Sigmoid colon (tissue), 7 donors: ENCODE data around the gene TAOK1. TPM values are rescaled to one million over a fixed set of nuclear protein-coding genes. Genes with fewer than 3 reads are reported as not detected.
"Not testable (repeated sequence)": the region's sequence is repeated elsewhere in the genome, so short reads cannot be mapped to it uniquely, and the experiment has no call there.

ENCODE experiments used
- DNase-seq: peaks from one replicate; pipeline ENCODE4 v3.0.0-alpha.2; 2019
- H3K27ac ChIP-seq, 4 donors: fragments of 200-600 bp; sonication (generic); one replicate each; pipeline ENCODE4 v1.5.1; 2016 to 2019; ENCODE audit warnings: mild to moderate bottlenecking in 1 of 4
- H3K27me3 ChIP-seq, 3 donors: fragments of 200-600 bp; sonication (generic); one replicate each; pipeline ENCODE4 v1.5.1; 2019; ENCODE audit warnings: mild to moderate bottlenecking in 1 of 3
- H3K36me3 ChIP-seq, 4 donors: fragments of 200-600 bp; sonication (generic); one replicate each; pipeline ENCODE4 v1.5.1; 2016 to 2019
- H3K4me1 ChIP-seq, 4 donors: fragments of 200-600 bp; sonication (generic); one replicate each; pipeline ENCODE4 v1.5.1; 2017 to 2019
- H3K4me3 ChIP-seq, 4 donors: fragments of 200-600 bp; sonication (generic); one replicate each; pipeline ENCODE4 v1.5.1; 2017 to 2019; ENCODE audit warnings: mild to moderate bottlenecking in 2 of 4, moderate library complexity in 1 of 4
- H3K9me3 ChIP-seq, 4 donors: fragments of 200-600 bp in 3 of 4; sonication (generic) in 3 of 4; one replicate each; pipeline versions ENCODE4 v1.5.1 to v1.6.1; 2013 to 2019
- EP300 ChIP-seq, 4 donors: sonication (generic); formaldehyde crosslinking; IDR thresholded peaks; one replicate each; pipeline ENCODE4 v1.6.1; 2017; ENCODE audit warnings: antibody characterized with exemption in 4 of 4
- POLR2A ChIP-seq, 2 donors: fragments of 450-650 bp; IDR thresholded peaks; one replicate each; pipeline ENCODE4 v1.6.1; 2016; ENCODE audit warnings: antibody characterized with exemption in 2 of 2, mild to moderate bottlenecking in 2 of 2, moderate library complexity in 2 of 2
- POLR2AphosphoS5 ChIP-seq, 4 donors: sonication (generic); formaldehyde crosslinking; IDR thresholded peaks; one replicate each; pipeline ENCODE4 v1.6.1; 2017; ENCODE audit warnings: antibody characterized with exemption in 4 of 4
- WGBS, 2 donors: extraction: QIAGEN DNeasy Blood & Tissue Kit; methylation state at CpG; one replicate each; pipeline ENCODE4 v1.1.7; 2013; 5-methylcytosine and 5-hydroxymethylcytosine counted together
- intact Hi-C: fragments of 100-400 bp; cut with DNase I; formaldehyde crosslinking; loops from one replicate; pipeline ENCODE4 v1.15.1; 2023
- polyA plus RNA-seq, 3 donors: library from polyadenylated mRNA; stranded (reverse); fragments of 200-250 nt; gene quantifications; one replicate each; pipeline ENCODE4 v1.2.3, GENCODE V29; 2013
- total RNA-seq, 4 donors: library from RNA; depleted of rRNA; stranded (reverse); fragments of >200 nt; gene quantifications; one replicate each; pipeline ENCODE4 v1.1.0, GENCODE V29; 2016
- TF ChIP-seq, protein P1 (sequence below), 4 experiments: fragments of 450-650 bp in 3 of 4; fragments of 200-600 bp in 1 of 4; IDR thresholded peaks; one replicate each; pipeline ENCODE4 v1.5.1; 2016 to 2019; ENCODE audit warnings: antibody characterized with exemption in 4 of 4, mild to moderate bottlenecking in 3 of 4, moderate library complexity in 2 of 4
- donor health status: healthy with polysubstance abuse.
- donor health status: Bipolar disorder and iron deficiency.
- donor health status: healthy.

The TAOK1 gene
- total and polyA plus RNA-seq, 7 donors = 3.6 to 65.4 (median 46.3) TPM

DNA sequence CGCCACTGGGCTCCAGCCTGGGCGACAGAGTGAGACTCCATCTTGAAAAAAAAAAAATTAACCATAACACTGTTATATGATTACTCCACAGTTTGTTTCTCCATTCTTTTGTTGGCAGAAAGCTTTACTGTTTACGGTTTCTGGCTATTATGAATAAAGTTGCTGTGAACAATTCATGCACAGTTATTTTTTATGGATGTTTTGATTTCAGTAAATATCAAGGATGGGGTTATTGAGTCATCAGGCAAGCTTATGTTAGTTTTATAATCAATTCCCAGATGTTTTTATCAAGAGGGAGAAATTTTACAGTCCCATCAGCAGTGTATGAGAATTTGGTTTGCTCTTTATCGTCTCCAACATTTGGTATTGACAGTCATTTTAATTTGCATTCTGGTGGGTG is 67.9 kb downstream of the TAOK1 start:
- Histone ChIP-seq H3K36me3 (peaks cover 0 to 12% (median 3%) of the 10 kb centered on the region in 4 donors), H3K27me3 (no peaks in the 10 kb centered on the region), H3K27ac (no peak overlapping the region), H3K4me1 (peaks cover 0 to 31% (median 22%) of the 10 kb centered on the region in 4 donors), H3K9me3 (no peaks in the 10 kb centered on the region), H3K4me3 (no peak overlapping the region)
- DNase-seq = no peak
- 92 to 96% methylated on average over 4 of the region's 4 CpGs for WGBS, 2 donors
- intact Hi-C loops = no loop called here
- TF ChIP-seq POLR2A (IDR thresholded peaks at IDR 0.05) (no peak), EP300 (IDR thresholded peaks at IDR 0.05) (no peak), POLR2AphosphoS5 (IDR thresholded peaks at IDR 0.05) (no peak)
- TF ChIP-seq, protein P1, sequence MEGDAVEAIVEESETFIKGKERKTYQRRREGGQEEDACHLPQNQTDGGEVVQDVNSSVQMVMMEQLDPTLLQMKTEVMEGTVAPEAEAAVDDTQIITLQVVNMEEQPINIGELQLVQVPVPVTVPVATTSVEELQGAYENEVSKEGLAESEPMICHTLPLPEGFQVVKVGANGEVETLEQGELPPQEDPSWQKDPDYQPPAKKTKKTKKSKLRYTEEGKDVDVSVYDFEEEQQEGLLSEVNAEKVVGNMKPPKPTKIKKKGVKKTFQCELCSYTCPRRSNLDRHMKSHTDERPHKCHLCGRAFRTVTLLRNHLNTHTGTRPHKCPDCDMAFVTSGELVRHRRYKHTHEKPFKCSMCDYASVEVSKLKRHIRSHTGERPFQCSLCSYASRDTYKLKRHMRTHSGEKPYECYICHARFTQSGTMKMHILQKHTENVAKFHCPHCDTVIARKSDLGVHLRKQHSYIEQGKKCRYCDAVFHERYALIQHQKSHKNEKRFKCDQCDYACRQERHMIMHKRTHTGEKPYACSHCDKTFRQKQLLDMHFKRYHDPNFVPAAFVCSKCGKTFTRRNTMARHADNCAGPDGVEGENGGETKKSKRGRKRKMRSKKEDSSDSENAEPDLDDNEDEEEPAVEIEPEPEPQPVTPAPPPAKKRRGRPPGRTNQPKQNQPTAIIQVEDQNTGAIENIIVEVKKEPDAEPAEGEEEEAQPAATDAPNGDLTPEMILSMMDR (IDR thresholded peaks at IDR 0.05) = no peak

DNA sequence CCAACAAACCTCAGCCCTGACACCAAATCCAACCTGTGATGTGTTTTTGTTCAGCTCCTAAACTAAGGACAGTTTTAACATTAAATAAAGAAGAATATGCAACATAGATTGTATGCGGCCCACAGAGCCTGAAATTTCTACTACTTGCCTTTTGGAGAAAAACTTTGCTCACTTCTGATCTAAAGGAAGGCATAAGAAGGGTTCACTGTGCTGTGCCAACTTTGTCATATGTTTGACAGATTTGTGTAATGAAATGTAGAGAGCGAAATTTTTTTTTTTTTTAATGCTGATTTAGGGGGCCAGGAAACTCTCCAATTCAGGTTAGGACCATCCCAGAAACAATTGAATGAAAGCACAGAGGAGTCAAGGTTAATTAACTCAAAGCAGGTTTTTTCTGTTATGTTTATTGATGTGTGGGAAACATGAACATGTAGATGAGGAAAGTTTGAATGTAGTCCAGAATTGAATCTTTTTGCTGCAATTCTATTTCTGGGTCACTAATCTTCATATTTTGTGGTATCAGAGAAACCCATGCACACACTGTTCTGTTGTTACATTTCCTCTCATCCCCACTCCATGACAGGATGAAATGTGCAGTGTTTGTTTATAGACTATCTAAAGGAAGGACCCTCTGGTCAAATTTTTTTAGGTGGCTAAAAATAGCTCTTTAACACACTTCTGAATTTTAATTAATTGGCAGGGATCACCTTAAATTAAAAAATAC is 71.5 kb downstream of the TAOK1 start:
- H3K27me3 ChIP-seq = no peaks in the 10 kb centered on the region
- no peak for DNase-seq
- no peaks in the 10 kb centered on the region for H3K9me3 ChIP-seq
- intact Hi-C loops = no loop called here
- no peak overlapping the region for H3K4me3 ChIP-seq
- peaks cover 0 to 33% (median 22%) of the 10 kb centered on the region in 4 donors for H3K4me1 ChIP-seq
- no peak for TF ChIP-seq EP300 (IDR thresholded peaks at IDR 0.05)
- 89 to 93% methylated on average over 2 of the region's 2 CpGs for WGBS, 2 donors
- peaks cover 0 to 11% (median 2%) of the 10 kb centered on the region in 4 donors for H3K36me3 ChIP-seq
- H3K27ac ChIP-seq = no peak overlapping the region

DNA sequence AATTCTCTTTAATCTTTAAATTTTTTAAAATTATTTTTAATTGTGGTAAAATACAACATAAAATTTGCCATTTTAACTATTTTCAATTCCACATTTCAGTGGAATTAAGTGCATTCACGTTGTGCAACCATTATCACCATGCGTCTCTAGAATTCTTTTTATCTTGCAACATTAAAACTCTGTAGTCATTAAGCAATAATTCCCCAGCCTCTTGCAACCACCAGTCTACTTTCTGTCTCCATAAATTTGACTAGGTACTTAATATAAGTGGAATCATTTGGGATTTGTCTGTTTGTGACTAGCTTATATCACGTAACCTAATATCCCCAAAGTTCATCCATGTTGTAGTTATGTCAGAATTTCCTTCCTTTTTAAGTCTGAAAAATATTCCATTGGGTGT is 79.1 kb downstream of the TAOK1 start:
- Histone ChIP-seq H3K27ac (no peak overlapping the region), H3K36me3 (peaks cover 0 to 47% (median 2%) of the 10 kb centered on the region in 4 donors), H3K4me3 (no peak overlapping the region), H3K27me3 (no peaks in the 10 kb centered on the region), H3K4me1 (no peaks in the 10 kb centered on the region), H3K9me3 (no peaks in the 10 kb centered on the region)
- TF ChIP-seq, protein P1 (IDR thresholded peaks at IDR 0.05) = no peak
- TF ChIP-seq POLR2AphosphoS5 (IDR thresholded peaks at IDR 0.05) (no peak), POLR2A (IDR thresholded peaks at IDR 0.05) (no peak), EP300 (IDR thresholded peaks at IDR 0.05) (no peak)
- intact Hi-C loops = no loop called here
- WGBS, 2 donors = 94 to 96% methylated on average over 3 of the region's 3 CpGs
- no peak for DNase-seq

DNA sequence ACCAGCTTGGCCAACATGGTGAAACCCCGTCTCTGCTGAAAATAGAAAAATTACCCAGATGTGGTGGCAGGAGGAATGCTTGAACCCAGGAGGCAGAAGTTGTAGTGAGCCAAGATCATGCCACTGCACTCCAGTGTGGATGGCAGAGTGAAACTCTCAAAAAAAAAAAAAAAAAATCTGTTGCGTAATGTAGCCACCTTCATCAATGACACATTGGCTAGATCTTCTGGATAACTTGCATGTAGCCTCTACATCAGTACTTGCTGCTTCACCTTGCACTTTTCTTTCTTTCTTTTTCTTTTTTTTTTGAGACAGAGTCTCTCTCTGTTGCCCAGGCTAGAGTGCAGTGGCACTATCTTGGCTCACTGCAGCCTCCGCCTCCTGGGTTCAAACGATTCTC is 83.3 kb downstream of the TAOK1 start:
- H3K4me3 ChIP-seq, intact Hi-C loops, H3K9me3 ChIP-seq, H3K4me1 ChIP-seq, H3K27me3 ChIP-seq, H3K27ac ChIP-seq, DNase-seq: not testable (repeated sequence)
- WGBS, 2 donors = 97% methylated on average over 4 of the region's 4 CpGs
- peaks cover 0 to 48% (median 0%) of the 10 kb centered on the region in 4 donors for H3K36me3 ChIP-seq

DNA sequence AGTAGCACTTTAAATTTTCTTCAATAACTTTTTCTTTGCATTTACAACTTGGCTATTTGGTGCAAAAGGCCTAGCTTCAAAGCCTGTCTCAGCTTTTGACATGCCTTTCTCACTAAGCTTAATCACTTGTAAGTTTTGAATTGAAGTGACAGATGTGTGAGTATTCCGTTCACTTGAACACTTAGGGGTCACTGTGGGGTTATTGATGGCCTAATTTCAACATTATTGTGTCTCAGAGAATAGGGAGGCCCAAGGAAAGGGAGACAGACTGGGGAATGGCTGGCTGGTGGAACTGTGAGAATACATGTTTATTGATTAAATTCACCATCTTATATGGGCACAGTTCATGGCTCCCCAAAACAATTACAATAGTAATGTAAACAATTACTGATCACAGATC is 84.1 kb downstream of the TAOK1 start:
- Histone ChIP-seq H3K36me3 (peaks cover 0 to 47% (median 0%) of the 10 kb centered on the region in 4 donors), H3K9me3 (no peaks in the 10 kb centered on the region), H3K27me3 (no peaks in the 10 kb centered on the region), H3K4me3 (no peak overlapping the region), H3K4me1 (no peaks in the 10 kb centered on the region), H3K27ac (no peak overlapping the region)
- 86 to 94% methylated on average over 1 of the region's 1 CpG for WGBS, 2 donors
- no peak for DNase-seq
- intact Hi-C loops = no loop called here
- no peak for TF ChIP-seq EP300 (IDR thresholded peaks at IDR 0.05)
- no peak for TF ChIP-seq POLR2A (IDR thresholded peaks at IDR 0.05)
- TF ChIP-seq, protein P1 (IDR thresholded peaks at IDR 0.05) = no peak
- no peak for TF ChIP-seq POLR2AphosphoS5 (IDR thresholded peaks at IDR 0.05)

DNA sequence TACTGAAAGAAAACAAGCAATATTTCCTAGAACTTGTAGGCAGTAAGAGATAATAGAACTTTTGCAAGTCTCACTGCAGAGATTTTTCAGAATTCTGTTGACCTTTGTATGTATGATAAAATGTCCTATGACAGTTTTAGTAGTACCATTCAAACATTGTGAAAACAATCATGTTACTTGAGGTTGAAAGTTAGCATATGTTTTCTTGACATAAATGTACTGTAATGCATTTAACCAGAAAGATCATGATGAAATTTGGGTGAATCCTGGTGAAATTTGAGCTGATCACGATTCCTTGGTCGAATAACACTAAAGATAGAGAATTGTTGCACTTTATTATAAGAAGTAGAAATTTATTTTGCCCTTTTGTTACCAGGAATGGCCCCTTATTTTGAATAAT is 85.7 kb downstream of the TAOK1 start:
- Histone ChIP-seq H3K27me3 (no peaks in the 10 kb centered on the region), H3K36me3 (peaks cover 0 to 43% (median 2%) of the 10 kb centered on the region in 4 donors), H3K9me3 (no peaks in the 10 kb centered on the region), H3K4me3 (no peak overlapping the region), H3K4me1 (no peaks in the 10 kb centered on the region), H3K27ac (no peak overlapping the region)
- WGBS, 2 donors = 97% methylated on average over 2 of the region's 2 CpGs
- TF ChIP-seq EP300 (IDR thresholded peaks at IDR 0.05) (no peak), POLR2A (IDR thresholded peaks at IDR 0.05) (no peak), POLR2AphosphoS5 (IDR thresholded peaks at IDR 0.05) (no peak)
- TF ChIP-seq, protein P1 (IDR thresholded peaks at IDR 0.05) = no peak
- DNase-seq = no peak
- intact Hi-C loops = no loop called here

DNA sequence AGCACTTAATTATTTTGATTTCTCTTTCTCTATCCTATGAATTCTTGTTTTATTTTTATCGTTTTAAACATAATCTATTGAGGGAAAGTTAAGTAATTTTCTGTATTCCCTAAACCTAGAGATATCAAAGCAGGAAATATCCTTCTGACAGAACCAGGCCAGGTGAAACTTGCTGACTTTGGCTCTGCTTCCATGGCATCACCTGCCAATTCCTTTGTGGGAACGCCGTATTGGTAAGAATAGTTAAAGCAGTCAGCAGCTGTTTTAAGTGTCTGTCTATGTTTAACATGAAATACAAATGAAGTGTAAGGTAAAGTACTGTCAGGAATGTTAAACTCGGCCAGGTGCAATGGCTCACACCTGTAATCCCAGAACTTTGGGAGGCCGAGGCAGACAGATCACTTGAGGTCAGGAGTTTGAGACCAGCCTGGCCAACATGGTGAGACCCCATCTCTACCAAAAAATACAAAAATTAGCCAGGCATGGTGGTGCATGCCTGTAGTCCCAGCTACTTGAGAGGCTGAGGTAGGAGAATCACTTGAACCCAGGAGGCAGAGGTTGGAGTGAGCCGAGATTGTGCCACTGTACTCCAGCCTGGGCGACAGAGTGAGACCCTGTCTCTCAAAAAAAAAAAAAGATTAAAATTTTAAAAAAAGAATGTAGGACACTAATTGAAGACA is 90.2 kb downstream of the TAOK1 start:
- H3K4me1 ChIP-seq, intact Hi-C loops, H3K27ac ChIP-seq, H3K4me3 ChIP-seq, H3K9me3 ChIP-seq, H3K27me3 ChIP-seq, DNase-seq: not testable (repeated sequence)
- WGBS, 2 donors = 53 to 81% methylated on average over 7 of the region's 7 CpGs
- peaks cover 0 to 61% (median 5%) of the 10 kb centered on the region in 4 donors for H3K36me3 ChIP-seq
